MM.1S (cell line): ENCODE data around the gene ZNF575.

Source experiments
- EZH2 ChIP-seq: fragments of 300-600 bp; sonication (generic); optimal IDR thresholded peaks from 2 replicates; pipeline ENCODE3; 2017; ENCODE audit warnings: low read depth, mild to moderate bottlenecking, antibody characterized with exemption, low read length, mixed read lengths
- EZH2phosphoT487 ChIP-seq: fragments of 300-600 bp; sonication (generic); IDR thresholded peaks from 2 replicates; pipeline ENCODE4 v1.6.1; 2018; ENCODE audit warnings: antibody characterized with exemption, low read length
- TF ChIP-seq, protein P1 (sequence below): fragments of 300-600 bp; sonication (generic); IDR thresholded peaks from 2 replicates; pipeline ENCODE4 v1.5.1; 2016; ENCODE audit warnings: antibody characterized with exemption, low read length, mixed read lengths

DNA sequence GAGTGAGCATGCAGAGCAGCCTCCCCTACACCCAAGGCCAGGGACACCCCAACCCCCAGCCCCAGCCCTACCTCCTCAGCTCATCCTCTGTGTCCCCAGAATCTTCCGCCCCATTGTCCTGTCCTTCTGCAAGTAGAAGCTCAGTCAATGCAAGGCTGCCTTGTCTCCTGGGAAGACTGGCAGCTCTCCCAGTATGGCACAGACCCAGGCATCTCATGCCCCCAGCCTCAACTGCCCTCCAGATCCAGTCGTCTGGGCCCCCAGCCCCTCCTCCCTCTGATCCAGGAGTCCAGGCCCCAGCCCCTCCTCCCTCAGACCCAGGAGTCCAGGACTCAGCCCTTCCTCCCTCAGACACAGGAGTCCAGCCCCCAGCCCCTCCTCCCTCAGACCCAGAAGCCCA, 13.0 kb downstream of the ZNF575 start:
- TF ChIP-seq, protein P1, sequence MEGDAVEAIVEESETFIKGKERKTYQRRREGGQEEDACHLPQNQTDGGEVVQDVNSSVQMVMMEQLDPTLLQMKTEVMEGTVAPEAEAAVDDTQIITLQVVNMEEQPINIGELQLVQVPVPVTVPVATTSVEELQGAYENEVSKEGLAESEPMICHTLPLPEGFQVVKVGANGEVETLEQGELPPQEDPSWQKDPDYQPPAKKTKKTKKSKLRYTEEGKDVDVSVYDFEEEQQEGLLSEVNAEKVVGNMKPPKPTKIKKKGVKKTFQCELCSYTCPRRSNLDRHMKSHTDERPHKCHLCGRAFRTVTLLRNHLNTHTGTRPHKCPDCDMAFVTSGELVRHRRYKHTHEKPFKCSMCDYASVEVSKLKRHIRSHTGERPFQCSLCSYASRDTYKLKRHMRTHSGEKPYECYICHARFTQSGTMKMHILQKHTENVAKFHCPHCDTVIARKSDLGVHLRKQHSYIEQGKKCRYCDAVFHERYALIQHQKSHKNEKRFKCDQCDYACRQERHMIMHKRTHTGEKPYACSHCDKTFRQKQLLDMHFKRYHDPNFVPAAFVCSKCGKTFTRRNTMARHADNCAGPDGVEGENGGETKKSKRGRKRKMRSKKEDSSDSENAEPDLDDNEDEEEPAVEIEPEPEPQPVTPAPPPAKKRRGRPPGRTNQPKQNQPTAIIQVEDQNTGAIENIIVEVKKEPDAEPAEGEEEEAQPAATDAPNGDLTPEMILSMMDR: no peak
- TF ChIP-seq EZH2phosphoT487 (no peak), EZH2 (no peak)
